HG03457 (cell line): ENCODE results near the gene GLIPR1L1.
A peak's percentile ranks its signal among the peaks of the same experiment; 100 is the strongest.
"Not testable (repeated sequence)": the region's sequence is repeated elsewhere in the genome, so short reads cannot be mapped to it uniquely, and the experiment has no call there.

Experiments used
- ATAC-seq: cut with Tn5 transposase; IDR thresholded peaks from one replicate; pipeline ENCODE4 v1.9.1; 2021; ENCODE audit warnings: moderate number of reproducible peaks; ENCODE audit not compliant: unreplicated experiment

The GLIPR1L1 gene, protein sequence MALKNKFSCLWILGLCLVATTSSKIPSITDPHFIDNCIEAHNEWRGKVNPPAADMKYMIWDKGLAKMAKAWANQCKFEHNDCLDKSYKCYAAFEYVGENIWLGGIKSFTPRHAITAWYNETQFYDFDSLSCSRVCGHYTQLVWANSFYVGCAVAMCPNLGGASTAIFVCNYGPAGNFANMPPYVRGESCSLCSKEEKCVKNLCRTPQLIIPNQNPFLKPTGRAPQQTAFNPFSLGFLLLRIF

DNA sequence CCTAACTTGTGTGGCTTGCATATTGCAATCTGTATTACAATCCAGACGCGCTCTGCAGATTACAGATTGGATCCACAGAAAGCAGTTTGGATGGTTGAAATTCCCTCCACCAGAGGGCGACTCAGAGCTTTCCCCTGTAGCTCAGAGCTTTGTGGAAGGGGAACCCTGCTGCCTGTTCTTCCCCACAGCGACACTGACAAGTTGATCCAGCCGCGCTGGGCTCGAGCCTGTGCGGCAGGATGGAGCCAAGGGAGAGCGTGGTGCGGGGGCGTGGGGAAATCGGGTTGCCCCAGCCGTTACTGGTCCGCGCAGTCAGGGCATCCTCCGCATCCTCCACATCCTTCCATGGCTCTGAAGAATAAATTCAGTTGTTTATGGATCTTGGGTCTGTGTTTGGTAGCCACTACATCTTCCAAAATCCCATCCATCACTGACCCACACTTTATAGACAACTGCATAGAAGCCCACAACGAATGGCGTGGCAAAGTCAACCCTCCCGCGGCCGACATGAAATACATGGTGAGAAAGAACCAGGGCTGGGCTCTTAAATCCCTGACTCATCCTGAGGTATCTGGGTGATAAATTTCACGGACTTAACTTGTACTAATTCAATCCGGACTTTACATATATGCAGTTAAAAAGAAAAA is at the start of gene GLIPR1L1:
Gene GLIPR1L1 (plus strand): TSS at position 287 of the 647 bp plus-strand sequence. CDS start 59 bp downstream, at position 346.
- peak; percentile 55 for ATAC-seq

DNA sequence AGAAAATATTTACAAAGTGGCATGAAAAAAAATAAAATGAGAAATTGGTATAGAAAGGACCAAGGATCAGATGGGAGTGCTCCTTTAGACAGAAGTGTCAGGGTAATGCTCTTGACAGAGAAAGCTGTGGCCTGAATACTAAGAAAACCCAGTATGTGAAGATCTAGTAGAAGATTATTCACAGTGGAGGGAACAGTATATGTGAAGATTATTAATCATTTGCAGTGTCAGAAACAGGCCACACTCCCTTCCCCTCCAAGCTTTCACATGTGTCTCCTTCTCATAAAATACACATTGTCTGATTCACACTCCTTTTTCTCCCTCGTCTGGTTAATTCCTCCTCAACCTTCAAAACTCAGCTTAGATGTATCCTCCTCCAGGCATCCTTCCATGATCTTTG is 45.6 kb upstream of the GLIPR1L1 start:
- ATAC-seq, result no peak

DNA sequence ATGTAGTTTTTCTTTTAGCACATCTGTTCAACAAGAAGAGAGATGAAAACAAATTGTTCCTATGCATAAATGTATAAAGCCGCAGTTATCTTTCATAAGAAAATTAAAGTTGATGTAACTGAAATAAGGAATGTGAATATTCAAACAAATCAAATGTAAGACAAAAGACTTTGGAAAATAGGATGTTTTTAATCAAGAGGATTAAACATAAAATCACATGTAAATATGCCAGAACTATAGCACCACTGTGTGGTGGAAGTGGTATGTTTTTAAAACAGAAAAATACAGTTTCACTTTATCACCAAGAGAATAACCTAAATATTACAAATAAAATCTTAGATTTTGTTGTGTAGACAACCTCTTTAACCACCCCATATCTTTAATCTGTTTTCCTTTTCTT is 44.7 kb upstream of the GLIPR1L1 start:
- ATAC-seq, result no peak

DNA sequence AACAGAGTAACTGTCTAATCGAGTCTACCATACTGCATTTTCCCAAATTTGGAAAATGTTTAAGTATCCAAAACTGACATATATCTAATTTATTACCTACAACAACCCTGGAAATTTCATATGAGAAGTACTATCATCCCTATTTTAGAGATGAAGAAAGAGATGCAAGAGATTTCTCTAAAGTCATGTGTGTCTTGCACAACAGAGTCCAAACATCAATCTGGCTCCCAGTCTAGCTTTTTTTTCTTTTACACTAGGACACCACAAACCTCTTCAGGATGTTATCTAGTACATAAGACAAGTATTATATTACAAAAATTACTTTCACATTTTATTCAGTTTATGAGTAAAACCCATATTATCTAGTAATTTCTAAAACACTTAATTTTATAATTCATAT is 43.5 kb upstream of the GLIPR1L1 start:
- ATAC-seq, result no peak

DNA sequence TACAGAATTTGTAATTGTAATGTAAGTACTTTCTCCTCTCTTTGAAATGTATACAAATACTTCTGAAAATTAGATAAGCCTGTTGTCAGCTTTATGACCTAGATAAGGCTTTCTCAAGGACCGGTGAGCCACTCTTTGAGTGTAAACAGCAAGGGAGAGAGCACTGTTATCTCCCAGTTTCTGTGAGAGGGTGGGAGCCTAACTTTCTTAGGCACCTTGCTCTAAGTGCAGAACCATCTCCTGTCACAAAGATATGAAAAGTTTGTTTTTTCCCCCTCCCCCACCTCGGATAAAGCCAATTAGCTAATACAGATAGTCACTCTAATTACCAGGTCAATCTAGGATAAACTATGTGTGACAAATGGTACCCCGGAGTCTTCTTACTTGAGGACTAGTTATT is 40.1 kb upstream of the GLIPR1L1 start:
- no peak for ATAC-seq

DNA sequence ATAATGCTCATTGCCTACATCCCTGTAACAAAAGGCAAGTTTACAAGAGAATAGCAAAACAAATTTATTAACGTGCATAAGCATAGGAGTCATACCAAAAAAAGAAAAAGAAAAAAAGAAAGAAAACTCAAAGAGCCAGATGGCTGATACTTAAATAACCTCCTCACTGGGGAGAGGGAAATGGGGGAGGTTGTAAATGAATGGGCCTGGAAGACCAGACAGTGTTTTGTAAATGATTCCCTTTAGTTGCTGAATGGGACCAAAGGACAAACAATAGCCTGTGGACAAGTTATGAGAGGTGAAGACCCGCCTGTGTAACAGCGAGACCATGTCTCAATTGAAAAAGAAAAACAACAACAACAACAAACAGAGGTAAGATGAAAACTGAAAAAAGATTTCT is 39.7 kb upstream of the GLIPR1L1 start:
- no peak for ATAC-seq

DNA sequence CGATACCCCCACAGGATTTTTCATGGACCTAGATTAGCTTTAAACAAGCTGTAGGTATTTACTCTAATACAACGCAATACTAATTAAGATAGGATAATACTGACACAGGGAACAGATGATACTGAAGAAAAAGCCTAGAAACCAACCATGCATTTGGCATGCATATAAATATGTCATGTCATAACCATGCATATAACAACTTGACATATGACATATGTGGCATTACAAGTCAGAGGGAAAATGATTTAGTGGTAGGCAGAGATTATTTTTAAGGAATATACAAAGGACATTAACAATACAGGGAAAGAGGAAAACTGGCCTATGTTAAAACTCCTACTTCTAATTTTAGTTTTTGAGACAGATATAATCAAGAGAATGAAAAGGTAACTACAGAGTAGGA is 32.2 kb upstream of the GLIPR1L1 start:
- no peak for ATAC-seq

DNA sequence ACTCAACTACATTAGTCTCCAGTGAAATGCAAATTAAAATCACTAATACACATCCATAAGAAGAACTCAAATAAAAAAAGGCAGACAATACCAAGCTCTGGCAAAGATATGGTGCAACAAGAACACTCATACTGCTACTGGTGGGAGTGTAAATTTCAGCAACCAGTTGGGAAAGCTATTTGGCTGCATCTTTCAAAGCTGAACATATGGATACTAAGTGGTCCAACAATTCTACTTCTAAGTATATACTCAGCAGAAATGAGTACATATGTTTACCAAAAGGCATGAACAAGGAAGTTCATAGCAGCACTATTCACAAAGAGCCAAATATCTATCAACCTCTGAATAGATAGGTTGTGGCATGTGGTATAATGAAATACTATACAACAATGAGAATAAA is 31.7 kb upstream of the GLIPR1L1 start:
- no peak for ATAC-seq

DNA sequence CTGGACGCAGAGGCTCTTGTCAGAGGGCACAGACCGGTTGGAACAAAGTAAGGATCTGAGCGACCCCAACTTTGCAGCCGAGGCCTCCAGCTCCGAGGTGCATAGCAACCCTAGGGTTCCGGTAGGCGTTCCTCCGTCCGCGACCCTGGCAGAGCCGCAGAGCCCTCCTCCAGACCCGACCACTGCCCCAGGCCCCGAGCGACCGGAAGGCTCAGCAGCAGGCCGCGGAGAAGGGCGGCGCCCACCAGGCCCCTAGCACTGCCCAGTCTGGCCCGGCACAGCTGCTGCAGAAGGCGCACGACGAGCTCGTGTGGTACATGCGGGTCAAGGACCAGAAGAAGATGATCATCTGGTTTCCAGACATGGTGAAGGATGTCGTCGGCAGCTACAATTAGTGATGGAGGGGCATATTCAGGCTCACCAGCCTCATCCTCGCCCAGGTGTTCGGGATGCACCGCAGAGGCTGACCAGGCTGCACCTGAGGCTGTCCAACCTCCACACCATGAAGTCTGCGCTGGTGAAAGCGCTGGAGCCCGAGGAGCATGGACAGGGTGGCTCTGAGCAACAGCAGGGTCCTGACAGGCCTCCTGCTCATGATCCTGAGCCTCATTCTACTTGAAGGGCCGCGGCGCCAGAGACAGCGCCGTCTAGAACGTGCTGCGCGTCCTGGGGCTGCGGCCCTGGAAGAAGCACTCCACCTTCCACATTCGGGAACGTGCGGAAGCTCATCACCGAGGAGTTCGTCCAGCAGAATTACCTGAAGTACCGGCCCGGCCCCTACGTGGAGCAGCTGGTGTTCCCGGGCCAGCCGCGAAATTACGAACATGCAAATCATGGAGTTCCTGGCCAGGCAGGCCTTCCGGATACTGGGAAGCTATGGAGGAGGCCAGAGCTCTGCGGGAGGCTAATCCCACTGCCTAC is 28.8 kb upstream of the GLIPR1L1 start:
- ATAC-seq, result no peak

DNA sequence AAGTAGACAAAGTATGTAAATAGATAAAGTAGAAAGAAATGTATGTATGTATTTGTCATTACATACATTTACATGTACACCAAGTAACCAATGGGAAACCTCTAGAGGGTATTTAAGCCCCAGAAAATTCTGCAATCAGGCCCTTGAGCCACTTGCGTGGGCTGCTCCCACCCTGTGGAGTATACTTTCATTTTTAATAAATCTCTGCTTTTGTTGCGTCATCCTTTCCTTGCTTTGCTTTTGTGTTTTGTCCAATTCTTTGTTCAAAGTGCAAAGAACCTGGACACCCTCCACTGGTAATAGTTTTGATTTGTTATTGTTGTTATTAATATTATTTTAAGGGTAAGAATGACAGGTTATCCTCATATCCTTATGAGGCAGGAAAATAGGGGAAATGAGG is 26.2 kb upstream of the GLIPR1L1 start:
- ATAC-seq, result no peak

DNA sequence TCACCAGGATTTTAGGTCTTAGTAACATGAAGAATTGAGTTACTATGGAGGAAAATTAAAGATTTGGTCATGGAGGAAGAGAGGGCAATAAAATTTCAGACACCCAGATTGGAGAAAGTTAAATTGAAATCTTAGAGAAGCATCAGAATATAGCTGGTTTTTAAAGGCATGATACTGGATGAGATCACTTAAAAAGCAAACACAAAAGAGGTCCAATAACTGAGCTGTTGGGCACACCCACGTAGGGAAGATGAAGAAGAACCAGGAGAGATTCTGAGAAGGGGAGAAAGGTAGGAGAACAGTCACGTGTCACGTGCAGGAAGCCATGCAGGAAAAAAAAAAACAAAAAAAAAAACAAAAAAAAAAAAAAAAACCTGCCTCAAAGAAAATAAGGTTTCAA is 23.1 kb upstream of the GLIPR1L1 start:
- no peak for ATAC-seq

DNA sequence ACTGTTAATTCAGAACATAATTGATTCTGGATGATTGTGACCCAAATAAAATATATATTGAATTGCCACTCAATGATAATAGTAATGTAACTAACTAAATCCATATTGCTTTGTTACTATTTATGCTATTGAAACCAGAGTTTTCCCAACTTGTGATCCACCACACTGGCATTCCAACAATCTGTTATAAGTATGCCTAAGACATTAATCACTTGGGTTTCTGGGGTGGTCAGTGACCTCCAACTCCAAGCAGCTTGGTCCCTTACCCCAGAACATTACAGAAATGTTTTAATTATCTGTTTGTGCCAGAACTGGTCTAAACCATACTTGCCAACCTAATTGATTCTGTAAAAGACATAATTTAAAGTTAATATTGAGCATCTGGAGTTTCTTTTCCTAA is 19.0 kb upstream of the GLIPR1L1 start:
- no peak for ATAC-seq

DNA sequence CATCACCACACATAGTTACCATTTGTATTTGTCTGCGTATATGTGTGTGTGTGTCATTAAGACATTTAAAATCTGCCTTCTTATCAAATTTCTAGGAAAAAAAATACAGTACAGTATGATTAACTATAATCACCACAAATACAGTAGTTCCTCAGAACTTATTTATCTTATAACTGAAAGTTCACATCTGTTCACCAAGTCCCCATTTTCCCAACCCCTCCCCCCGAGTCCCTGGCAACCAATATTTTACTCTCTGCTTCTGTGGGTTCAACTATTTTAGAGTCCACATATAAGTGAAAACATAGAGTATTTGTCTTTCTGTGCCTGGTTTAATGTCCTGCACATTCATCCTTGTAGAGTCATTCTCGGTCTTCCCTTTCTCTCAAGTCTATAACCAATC is 16.7 kb upstream of the GLIPR1L1 start:
- no peak for ATAC-seq

DNA sequence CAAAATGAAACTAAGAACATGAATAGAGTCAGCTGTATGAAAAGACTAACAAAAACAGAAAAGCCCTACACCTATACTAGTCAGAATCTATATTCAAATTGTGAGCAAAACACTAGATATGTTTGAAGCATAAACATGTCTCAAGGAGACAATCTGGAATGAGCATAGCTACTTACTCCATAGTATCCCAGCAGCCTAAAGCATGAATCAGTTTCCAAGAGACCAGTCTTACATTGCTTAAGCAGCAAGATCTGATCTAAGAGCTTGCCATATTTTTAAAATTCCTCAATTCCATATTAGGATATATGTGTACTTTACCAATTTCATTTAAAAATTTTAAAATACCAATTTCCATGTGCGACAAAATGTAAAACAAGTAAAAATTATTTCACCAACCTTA is 12.0 kb upstream of the GLIPR1L1 start:
- no peak for ATAC-seq

DNA sequence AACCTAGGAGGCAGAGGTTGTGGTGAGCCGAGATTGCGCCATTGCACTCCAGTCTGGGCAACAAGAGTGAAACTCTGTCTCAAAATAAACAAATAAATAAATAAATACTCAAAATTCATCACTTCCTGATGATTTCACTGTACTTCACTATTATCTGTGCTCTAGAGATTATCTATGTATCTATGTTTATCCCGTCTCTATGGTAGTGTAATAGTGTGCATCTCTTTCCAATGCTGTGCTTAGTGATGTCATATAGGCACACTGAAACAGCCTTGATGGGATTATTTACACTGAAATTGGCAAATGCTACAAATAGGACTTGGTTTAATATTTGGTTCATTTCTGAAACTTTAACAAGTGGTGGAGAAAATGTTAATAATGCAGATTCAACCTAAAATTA is 10.8 kb upstream of the GLIPR1L1 start:
- ATAC-seq, result no peak

DNA sequence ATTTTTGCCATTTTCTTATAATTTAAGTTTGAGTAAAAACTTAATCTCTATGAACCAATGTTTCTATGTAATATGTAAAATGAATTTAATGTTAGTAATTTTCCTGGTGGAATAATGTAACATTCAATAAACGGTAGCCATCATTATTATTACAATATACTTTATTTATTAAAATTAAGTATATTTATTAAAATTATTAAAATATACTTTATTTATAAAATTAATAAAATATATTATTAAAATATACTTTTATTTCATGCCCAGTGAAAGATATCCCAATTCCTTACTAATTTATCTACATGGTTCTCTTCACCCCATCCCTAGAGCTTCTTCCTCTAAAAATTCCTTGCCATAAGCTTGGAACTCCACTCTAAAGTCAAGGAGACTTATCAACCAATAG is 6.8 kb upstream of the GLIPR1L1 start:
- no peak for ATAC-seq

DNA sequence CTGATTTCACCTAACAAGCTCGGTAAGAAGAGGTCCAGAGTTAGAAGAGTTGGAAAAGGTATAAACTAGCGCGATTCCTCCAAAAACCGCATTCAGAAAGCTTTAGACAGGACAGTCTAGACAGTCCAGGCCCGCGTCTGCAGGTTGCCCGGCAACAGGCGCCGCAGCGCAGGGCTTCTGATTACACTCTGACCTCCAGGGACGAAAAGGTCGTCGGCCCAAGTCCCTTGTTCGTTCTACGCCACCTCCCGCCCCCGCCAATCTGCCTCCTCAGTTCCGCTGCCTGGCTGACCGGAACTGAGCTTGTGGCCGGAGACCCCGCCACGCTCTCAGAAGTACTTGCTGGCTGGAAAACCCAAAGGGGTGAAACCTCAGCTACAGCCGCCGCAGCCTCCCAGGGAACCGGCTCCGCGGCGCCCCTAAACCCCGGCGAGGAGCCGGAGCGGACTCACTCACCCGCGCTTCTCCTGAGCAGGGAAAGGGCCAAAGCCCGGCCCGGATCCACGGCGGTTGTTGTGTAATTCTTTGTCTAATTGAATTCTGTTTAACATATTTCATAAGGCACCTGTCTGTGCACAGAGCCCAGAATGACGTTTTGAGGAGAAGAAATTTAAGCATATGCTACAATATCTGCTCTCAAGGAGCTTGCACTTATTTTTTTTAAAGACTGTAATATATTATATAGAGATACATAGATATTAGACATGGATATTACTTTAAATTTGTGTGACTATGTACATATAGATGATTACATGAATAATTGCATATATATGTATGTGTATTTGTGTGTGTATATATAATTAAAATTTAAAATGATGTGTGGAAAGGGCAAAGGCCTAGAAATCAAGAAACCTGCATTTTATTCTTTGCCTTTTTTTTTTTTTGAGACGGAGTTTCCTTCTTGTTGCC is 4.3 kb upstream of the GLIPR1L1 start, which contains the start of gene CAPS2:
Gene CAPS2 (minus strand): TSS at position 407 of the 909 bp plus-strand sequence. CDS start 3,826 bp downstream, outside the sequence.
- peak; percentile 77 for ATAC-seq

DNA sequence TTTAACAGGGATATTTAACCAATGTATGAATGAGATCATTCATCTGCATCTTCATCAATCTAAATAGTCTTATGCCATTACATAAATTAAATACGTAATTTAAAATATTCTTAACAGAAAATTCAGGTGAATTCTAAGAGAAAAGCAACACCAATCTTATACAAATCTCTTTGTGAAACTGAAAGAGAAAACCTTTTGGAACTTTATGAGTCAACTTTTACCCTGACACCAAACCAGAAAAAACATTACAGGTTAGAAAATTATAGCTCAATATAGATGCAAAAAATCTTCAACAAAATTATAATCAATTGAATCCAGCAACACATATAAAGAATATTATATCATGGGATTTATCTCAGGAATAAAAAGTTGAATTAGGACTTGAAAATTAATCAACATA is 3.4 kb downstream of the GLIPR1L1 start:
- ATAC-seq, result peak; percentile 45

DNA sequence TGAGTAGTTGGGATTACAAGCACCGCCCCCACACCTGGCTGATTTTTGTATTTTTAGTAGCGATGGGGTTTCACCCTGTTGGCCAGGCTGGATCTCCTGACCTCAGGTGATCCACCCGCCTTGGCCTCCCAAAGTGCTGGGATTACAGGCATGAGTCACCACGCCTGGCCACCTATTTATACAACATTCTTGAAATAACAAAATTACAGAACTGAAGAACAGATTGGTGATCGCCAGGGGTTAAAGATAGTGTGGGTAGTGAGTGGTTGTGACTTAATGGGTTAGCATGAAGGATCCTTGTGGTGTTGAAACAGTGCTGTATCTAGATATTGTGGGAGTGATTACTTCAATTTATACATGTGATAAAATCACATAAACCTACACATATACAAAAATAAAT is 7.4 kb downstream of the GLIPR1L1 start:
- ATAC-seq, result no peak

DNA sequence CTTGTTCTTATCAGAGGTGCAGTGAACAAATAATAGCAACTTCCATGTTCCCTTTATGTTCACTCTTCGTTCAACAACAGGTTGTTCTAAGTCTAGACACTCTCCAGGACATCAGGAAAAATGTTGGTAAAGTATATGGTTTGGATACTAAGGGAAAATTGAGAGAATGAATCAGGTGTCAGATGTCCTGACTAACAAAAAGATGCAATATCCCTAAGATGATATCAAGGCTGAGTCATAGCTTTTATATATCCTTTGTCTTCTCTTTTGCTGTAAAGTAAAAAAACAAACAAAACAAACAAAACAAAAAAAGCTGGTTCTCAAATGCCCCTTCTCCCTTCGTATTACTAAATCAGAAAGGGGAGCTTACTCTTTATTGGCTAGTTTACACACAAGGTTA is 11.1 kb downstream of the GLIPR1L1 start:
- ATAC-seq, result no peak

DNA sequence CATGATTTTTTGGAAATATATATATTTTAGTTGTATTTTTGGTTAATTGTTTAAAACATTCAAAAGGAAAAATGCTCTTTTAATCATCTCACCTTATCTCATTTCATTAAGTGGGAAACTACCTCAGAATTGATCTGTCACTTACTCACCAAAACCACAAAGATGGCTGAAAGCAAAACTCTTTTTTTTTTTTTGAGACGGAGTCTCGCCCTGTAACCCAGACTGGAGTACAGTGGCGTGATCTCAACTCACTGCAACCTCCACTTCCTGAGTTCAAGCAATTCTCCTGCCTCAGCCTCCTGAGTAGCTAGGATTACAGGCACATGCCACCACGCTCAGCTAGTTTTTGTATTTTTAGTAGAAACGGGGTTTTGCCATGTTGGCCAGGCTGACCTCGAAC is 11.7 kb downstream of the GLIPR1L1 start:
- ATAC-seq, result not testable (repeated sequence)
